Activated CD8-positive, alpha-beta T cell treated with anti-CD3 and anti-CD28 coated beads for 36 hours (primary cell): Measurements from ENCODE around the gene LMX1B. TPM values are rescaled to one million over a fixed set of nuclear protein-coding genes. Genes with fewer than 3 reads are reported as not detected.

Experiments used
- ATAC-seq: fragments of 200-7000 bp; cut with Tn5 transposase; one replicate; pipeline ENCODE4 v1.10.0; 2021; ENCODE audit warnings: mild to moderate bottlenecking, moderate library complexity
- CTCF ChIA-PET: fragments of 350-600 bp; sonication (Branson Sonifier 250); formaldehyde crosslinking; loops from one replicate; lab custom pipeline; 2021; ENCODE audit warnings: antibody characterized with exemption; lab: Charles Lee
- POLR2A ChIA-PET: fragments of 350-600 bp; sonication (Branson Sonifier 250); formaldehyde crosslinking; loops from one replicate; lab custom pipeline; 2021; ENCODE audit warnings: antibody characterized with exemption; lab: Charles Lee
- DNase-seq: peaks from one replicate; pipeline ENCODE4 v3.0.0-alpha.2; 2020
- H3K27ac Mint-ChIP-seq: one replicate; pipeline ENCODE4 v1.8.0; 2021; ENCODE audit warnings: mild to moderate bottlenecking, mixed read lengths
- H3K27me3 Mint-ChIP-seq: one replicate; pipeline ENCODE4 v1.8.0; 2021; ENCODE audit warnings: mixed read lengths
- H3K36me3 Mint-ChIP-seq: one replicate; pipeline ENCODE4 v1.8.0; 2021; ENCODE audit warnings: low read depth, mixed read lengths
- H3K4me1 Mint-ChIP-seq: one replicate; pipeline ENCODE4 v1.8.0; 2021; ENCODE audit warnings: low read depth, mixed read lengths
- H3K4me3 Mint-ChIP-seq: one replicate; pipeline ENCODE4 v1.8.0; 2021; ENCODE audit warnings: mild to moderate bottlenecking, moderate library complexity, mixed read lengths
- H3K9me3 Mint-ChIP-seq: one replicate; pipeline ENCODE4 v1.8.0; 2021; ENCODE audit warnings: mixed read lengths
- CTCF ChIP-seq: fragments of 200-600 bp; IDR thresholded peaks from one replicate; pipeline ENCODE4 v1.8.0; 2022; ENCODE audit warnings: antibody characterized with exemption, mild to moderate bottlenecking
- intact Hi-C: fragments of 100-400 bp; cut with micrococcal nuclease; formaldehyde crosslinking; loops from one replicate; pipeline ENCODE4 v1.10.0; 2022
- total RNA-seq, 2 experiments: library from RNA; stranded (reverse); gene quantifications; one replicate each; pipeline ENCODE4 v1.2.3, GENCODE V29; 2021

The LMX1B gene
- total RNA-seq, 2 experiments from 2014 or later: not detected

- Mint-ChIP-seq H3K4me3 (no peak overlapping the region), H3K36me3 (no peaks in the 10 kb centered on the region), H3K9me3 (no peaks in the 10 kb centered on the region), H3K27ac (no peak overlapping the region), H3K27me3 (peaks cover 50% of the 10 kb centered on the region), H3K4me1 (peaks cover 7% of the 10 kb centered on the region)
- ChIA-PET CTCF (no interaction called here), POLR2A (interaction anchor here (0.6 kb wide), 1 partner anchor 11 kb away, joined by 3 read pairs; no protein-coding TSS in a partner anchor)
- ATAC-seq (no peak), DNase-seq (no peak)
- no peak for TF ChIP-seq CTCF
- intact Hi-C loops: no loop called here
These were observed 24.9 kb downstream of the LMX1B start for GRCh38 chr9:126638571-126639132.

DNA sequence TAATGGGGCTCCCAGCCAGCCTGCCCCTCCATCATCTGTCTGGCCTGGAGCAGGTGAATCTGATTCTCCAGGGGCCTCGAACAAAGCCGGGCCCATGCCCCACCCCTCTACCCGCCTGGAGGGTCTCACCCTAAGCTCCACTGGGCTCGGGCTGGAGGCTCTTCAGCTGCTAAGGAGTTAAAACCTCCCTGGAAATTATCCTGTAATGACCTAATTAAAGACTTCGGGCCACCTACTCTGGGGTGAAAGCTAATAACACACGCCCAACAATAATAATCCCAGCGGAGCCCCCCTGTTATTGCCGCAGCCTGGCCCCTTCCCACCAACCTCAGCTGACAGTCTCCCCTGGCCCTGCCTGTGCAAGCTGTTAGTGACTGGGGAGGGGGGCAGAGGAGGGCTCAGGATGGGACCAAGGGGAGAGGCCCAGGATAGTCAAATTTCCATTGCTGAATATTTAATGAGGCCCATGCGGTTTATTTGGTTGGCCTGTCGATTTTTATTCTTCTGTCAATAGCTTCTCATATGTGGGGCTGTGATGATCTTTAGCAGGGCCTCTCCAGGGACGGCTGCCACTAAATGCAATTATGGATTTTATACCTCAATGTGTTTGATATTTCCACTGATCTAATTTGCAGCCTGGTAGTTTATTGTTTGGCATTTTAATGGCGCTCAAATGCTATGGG, 25.7 kb downstream of the LMX1B start:
- no peak for ATAC-seq
- intact Hi-C loops: no loop called here
- peaks cover 51% of the 10 kb centered on the region for H3K27me3 Mint-ChIP-seq
- TF ChIP-seq CTCF: no peak
- H3K36me3 Mint-ChIP-seq: no peaks in the 10 kb centered on the region
- peaks cover 7% of the 10 kb centered on the region for H3K4me1 Mint-ChIP-seq
- H3K27ac Mint-ChIP-seq: no peak overlapping the region
- no peaks in the 10 kb centered on the region for H3K9me3 Mint-ChIP-seq
- ChIA-PET CTCF (no interaction called here), POLR2A (interaction anchor here (0.6 kb wide), 1 partner anchor 12 kb away, joined by 3 read pairs; no protein-coding TSS in a partner anchor)
- no peak overlapping the region for H3K4me3 Mint-ChIP-seq
- no peak for DNase-seq

DNA sequence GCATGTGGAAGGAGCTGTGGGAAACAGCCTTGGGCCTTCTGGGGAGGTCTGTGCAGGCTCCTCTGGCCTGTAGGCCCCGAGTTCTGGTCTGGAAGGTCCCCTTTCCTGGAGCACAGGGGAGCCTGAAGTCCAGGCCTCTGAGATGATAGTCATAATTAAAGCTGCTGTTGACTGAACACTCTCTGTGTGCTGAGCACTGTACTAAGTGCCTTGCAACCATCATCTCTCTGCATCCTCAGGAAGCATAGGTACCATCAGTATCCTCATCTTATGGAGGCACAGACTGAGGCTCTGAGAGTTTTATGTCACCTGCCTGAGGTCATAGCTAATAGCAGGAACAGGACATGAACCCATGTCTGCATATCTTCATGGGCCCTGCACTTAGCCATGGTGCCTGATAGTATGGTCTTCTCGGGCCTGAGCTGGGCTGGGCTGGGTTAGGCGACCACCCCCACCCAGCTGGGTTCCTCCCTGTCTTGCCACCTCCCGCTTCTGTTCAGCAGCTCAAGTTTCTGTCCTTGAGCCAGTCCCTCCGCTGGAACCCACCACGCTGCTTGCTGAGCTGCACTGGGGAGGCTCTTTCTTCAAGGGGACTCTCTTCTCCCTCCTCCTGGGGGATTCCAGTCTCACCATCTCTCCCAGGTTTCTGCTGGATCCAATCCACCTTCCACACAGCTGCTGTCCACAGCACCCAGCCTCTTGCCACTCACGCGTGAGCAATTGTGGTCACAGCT, 27.6 kb downstream of the LMX1B start:
- Mint-ChIP-seq H3K36me3 (no peaks in the 10 kb centered on the region), H3K4me3 (no peak overlapping the region), H3K4me1 (peaks cover 7% of the 10 kb centered on the region), H3K27me3 (peaks cover 55% of the 10 kb centered on the region), H3K9me3 (no peaks in the 10 kb centered on the region), H3K27ac (no peak overlapping the region)
- DNase-seq (no peak), ATAC-seq (no peak)
- CTCF ChIA-PET: interaction anchor here (1.8 kb wide), 1 partner anchor 48 kb away, joined by 5 read pairs; no protein-coding TSS in a partner anchor
- intact Hi-C loops: no loop called here
- TF ChIP-seq CTCF: no peak
- POLR2A ChIA-PET: interaction anchor here (1.0 kb wide), 1 partner anchor 9 kb away, joined by 3 read pairs; no protein-coding TSS in a partner anchor

- ATAC-seq: no peak
- H3K4me1 Mint-ChIP-seq: peaks cover 5% of the 10 kb centered on the region
- intact Hi-C loops: no loop called here
- H3K4me3 Mint-ChIP-seq: no peak overlapping the region
- no peaks in the 10 kb centered on the region for H3K36me3 Mint-ChIP-seq
- H3K27me3 Mint-ChIP-seq: peaks cover 47% of the 10 kb centered on the region
- no peak overlapping the region for H3K27ac Mint-ChIP-seq
- no peak for TF ChIP-seq CTCF
- no peaks in the 10 kb centered on the region for H3K9me3 Mint-ChIP-seq
- CTCF ChIA-PET: interaction anchor here (1.8 kb wide), 1 partner anchor 47 kb away, joined by 5 read pairs; no protein-coding TSS in a partner anchor
- POLR2A ChIA-PET: no interaction called here
- no peak for DNase-seq
These were observed 28.4 kb downstream of the LMX1B start for GRCh38 chr9:126642010-126642744.
